Activated CD4-positive, CD25-positive, alpha-beta regulatory T cell treated with anti-CD3 and anti-CD28 coated beads, Interleukin-2, amount 50 U/mL, for 72 hours (primary cell): ENCODE measurements around the gene PPM1K.

Experiments
- DNase-seq: peaks from one replicate; pipeline ENCODE4 v3.0.0; 2021

Gene PPM1K

GRCh38 chr4:88216395-88216794 is 68.0 kb downstream of the PPM1K start:
- DNase-seq: no peak

- no peak for DNase-seq
Observed at GRCh38 chr4:88215351-88215750, 69.0 kb downstream of the PPM1K start.

- DNase-seq: no peak
Observed at GRCh38 chr4:88212253-88212561, 72.2 kb downstream of the PPM1K start.

GRCh38 chr4:88211473-88212252 is 72.7 kb downstream of the PPM1K start:
- DNase-seq: no peak

GRCh38 chr4:88208156-88208555 is 76.2 kb downstream of the PPM1K start:
- DNase-seq: no peak
